ENCODE measurements around the gene SPSB4. TPM values are rescaled to one million over a fixed set of nuclear protein-coding genes. Genes with fewer than 3 reads are reported as not detected.

The SPSB4 gene
- total and polyA plus RNA-seq, 10 of the 15 experiments (the other 5 are each of a cell fraction or from before 2014, with no cell fraction given) = not detected

GRCh38 chr3:141170678-141171295 is 119.6 kb downstream of the SPSB4 start:
- ChIA-PET SMC1A (ENCODE audit: uncharacterized antibody, unreplicated experiment) (no interaction called here), CTCF (no interaction called here), RAD21 (ENCODE audit: unreplicated experiment) (no interaction called here), POLR2A (no interaction called here)
- FAIRE-seq (no peak), ATAC-seq (no peak), DNase-seq (ENCODE audit: low read depth, low spot score) (no peak)
- 26% methylated on average over 4 of the region's 4 CpGs for WGBS (ENCODE audit: insufficient coverage, insufficient replicate concordance, low lambda C conversion rate, missing lambda C conversion rate)
- no peak overlapping the region for H3K4me3 ChIP-seq
- no peaks in the 10 kb centered on the region; a peak in 1 of 4 replicates for H3K27me3 ChIP-seq (replicated peaks in 1 of 2; ENCODE audit: control insufficient read depth in 2 of 2, insufficient read depth in 2 of 2, low read length in 1 of 2)
- no peak overlapping the region for H3K27ac ChIP-seq (ENCODE audit: control insufficient read depth, insufficient read depth)
- H3K79me2 ChIP-seq (ENCODE audit: control insufficient read depth, insufficient read depth, low read length) = no peaks in the 10 kb centered on the region
- H3K4me1 ChIP-seq (ENCODE audit: control insufficient read depth, insufficient read depth, low read length) = no peaks in the 10 kb centered on the region
- H3K36me3 ChIP-seq (ENCODE audit: control insufficient read depth in 2 of 2, insufficient read depth in 2 of 2, low read length in 1 of 2) = no peaks in the 10 kb centered on the region
- no TSS peak for BruUV-seq (replicated peaks)
- no peak overlapping the region for H3K4me2 ChIP-seq (ENCODE audit: control insufficient read depth, insufficient read depth)
- no peak overlapping the region for H2AFZ ChIP-seq (ENCODE audit: control insufficient read depth, low read depth, low read length)
- no peaks in the 10 kb centered on the region for H4K20me1 ChIP-seq (ENCODE audit: control insufficient read depth, insufficient read depth)
- in situ Hi-C loops (cut with MboI) (no loop called here), intact Hi-C loops (cut with micrococcal nuclease; ENCODE audit: unreplicated experiment) (no loop called here)
- H3K9ac ChIP-seq (ENCODE audit: control insufficient read depth, insufficient read depth, low read length) = no peak overlapping the region
- H3K9me3 ChIP-seq (replicated peaks; ENCODE audit: control insufficient read depth, insufficient read depth, low read length) = no peaks in the 10 kb centered on the region; the same call in 2 of the 3 replicates
- TF ChIP-seq RAD21 (IDR thresholded peaks at IDR 0.05; ENCODE audit: insufficient read depth, low read depth, low read length) = no peak
- no peak for TF ChIP-seq ZNF622 (IDR thresholded peaks at IDR 0.05)
- TF ChIP-seq ASH2L (IDR thresholded peaks at IDR 0.05; ENCODE audit: borderline replicate concordance, low read depth) = no peak
- no peak for TF ChIP-seq BCL11A (IDR thresholded peaks at IDR 0.05; ENCODE audit: low read depth, low read length)
- TF ChIP-seq, protein P1, sequence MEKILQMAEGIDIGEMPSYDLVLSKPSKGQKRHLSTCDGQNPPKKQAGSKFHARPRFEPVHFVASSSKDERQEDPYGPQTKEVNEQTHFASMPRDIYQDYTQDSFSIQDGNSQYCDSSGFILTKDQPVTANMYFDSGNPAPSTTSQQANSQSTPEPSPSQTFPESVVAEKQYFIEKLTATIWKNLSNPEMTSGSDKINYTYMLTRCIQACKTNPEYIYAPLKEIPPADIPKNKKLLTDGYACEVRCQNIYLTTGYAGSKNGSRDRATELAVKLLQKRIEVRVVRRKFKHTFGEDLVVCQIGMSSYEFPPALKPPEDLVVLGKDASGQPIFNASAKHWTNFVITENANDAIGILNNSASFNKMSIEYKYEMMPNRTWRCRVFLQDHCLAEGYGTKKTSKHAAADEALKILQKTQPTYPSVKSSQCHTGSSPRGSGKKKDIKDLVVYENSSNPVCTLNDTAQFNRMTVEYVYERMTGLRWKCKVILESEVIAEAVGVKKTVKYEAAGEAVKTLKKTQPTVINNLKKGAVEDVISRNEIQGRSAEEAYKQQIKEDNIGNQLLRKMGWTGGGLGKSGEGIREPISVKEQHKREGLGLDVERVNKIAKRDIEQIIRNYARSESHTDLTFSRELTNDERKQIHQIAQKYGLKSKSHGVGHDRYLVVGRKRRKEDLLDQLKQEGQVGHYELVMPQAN (conservative IDR thresholded peaks at IDR 0.05) = no peak
- TF ChIP-seq SIN3A (IDR thresholded peaks at IDR 0.05; ENCODE audit: low read depth, low read length) = no peak
- no peak for TF ChIP-seq STAT1 (conservative IDR thresholded peaks at IDR 0.05)
- TF ChIP-seq EED (IDR thresholded peaks at IDR 0.05; ENCODE audit: low read depth) = no peak
- no peak for TF ChIP-seq IRF4 (IDR thresholded peaks at IDR 0.05; ENCODE audit: low read depth, low read length)
- TF ChIP-seq IKZF1 (conservative IDR thresholded peaks at IDR 0.05) = no peak
- TF ChIP-seq, protein P2, sequence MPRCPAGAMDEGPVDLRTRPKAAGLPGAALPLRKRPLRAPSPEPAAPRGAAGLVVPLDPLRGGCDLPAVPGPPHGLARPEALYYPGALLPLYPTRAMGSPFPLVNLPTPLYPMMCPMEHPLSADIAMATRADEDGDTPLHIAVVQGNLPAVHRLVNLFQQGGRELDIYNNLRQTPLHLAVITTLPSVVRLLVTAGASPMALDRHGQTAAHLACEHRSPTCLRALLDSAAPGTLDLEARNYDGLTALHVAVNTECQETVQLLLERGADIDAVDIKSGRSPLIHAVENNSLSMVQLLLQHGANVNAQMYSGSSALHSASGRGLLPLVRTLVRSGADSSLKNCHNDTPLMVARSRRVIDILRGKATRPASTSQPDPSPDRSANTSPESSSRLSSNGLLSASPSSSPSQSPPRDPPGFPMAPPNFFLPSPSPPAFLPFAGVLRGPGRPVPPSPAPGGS (IDR thresholded peaks at IDR 0.05; ENCODE audit: borderline replicate concordance, insufficient read depth, low read depth, low read length, poor library complexity, severe bottlenecking) = no peak
- no peak for TF ChIP-seq CUX1 (IDR thresholded peaks at IDR 0.05; ENCODE audit: insufficient replicate concordance, low read depth, low read length)
- no peak for TF ChIP-seq SP1 (IDR thresholded peaks at IDR 0.05; ENCODE audit: low read depth, low read length)
- no peak for TF ChIP-seq NFYB (IDR thresholded peaks at IDR 0.05; ENCODE audit: insufficient read depth, low read depth, low read length)
- no peak for TF ChIP-seq FOXK2 (IDR thresholded peaks at IDR 0.05)
- no peak for TF ChIP-seq NFIC (IDR thresholded peaks at IDR 0.05; ENCODE audit: low read depth, low read length)

Data from GM12878 (cell line).